PFSK-1 (cell line): ENCODE results near the gene COL8A1.

Source experiments
- SIN3A ChIP-seq: IDR thresholded peaks from 2 replicates; pipeline ENCODE4 v1.6.1; 2012; ENCODE audit warnings: mild to moderate bottlenecking, low read length, moderate library complexity, borderline replicate concordance; ENCODE audit not compliant: insufficient read depth
- TAF1 ChIP-seq: IDR thresholded peaks from 2 replicates; pipeline ENCODE4 v1.6.1; 2012; ENCODE audit warnings: low read length, control low read depth, borderline replicate concordance; ENCODE audit not compliant: insufficient read depth

- TF ChIP-seq TAF1 (no peak), SIN3A (no peak)
Observed at GRCh38 chr3:99758502-99759177, 120.2 kb downstream of the COL8A1 start.
